HG03196 (cell line): ENCODE results near the gene SLC4A11.
"Not testable (repeated sequence)": the region's sequence is repeated elsewhere in the genome, so short reads cannot be mapped to it uniquely, and the experiment has no call there.

Experiments
- ATAC-seq: cut with Tn5 transposase; IDR thresholded peaks from one replicate; pipeline ENCODE4 v1.9.1; 2021; ENCODE audit not compliant: unreplicated experiment

SLC4A11 gene

GRCh38 chr20:3204124-3204794 is 34.7 kb downstream of the SLC4A11 start, which contains the start of gene DDRGK1:
DDRGK1 (minus strand) TSS chr20:3204682; CDS start chr20:3204627, 55 bp downstream.
- peak; percentile 74 for ATAC-seq

DNA sequence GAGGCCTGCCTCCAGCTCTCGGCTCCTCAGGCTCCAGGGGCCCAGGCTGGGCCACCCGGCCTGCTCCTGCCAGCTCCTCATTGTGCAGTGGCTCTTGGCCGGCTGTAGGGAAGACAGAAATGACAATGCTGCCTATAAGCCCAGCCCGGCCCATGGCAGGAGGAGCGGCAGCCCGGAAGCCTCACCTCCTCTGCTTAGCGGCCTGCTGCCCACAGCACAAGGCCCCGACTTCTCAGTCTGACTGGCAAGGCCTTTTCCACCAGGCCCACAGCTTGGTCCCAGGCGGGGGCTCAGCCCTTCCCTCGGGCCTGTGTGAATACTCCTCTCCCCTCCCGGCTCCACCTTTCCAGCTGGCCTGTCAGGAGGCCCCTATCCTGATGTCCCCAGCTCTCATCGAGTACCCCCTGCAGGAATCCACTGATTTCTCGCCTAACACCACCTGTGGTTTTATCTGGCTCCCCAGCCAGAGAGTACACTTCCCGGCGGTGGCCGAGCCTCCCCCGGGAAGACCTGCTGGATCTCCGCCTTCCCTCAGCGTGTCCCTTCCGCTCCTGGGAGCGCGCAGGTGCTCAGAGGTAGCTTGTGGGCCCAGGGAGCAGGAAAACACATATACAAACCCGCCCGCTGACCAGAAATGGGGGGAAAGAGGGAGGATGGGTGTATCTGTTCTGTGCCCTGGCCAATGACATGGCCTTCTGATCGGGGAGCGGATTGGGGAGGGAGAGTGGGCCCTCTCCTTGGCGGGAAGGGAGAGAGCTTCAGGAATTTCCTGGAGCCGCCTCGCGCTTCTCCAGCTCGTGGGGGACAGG is 35.5 kb downstream of the SLC4A11 start:
- ATAC-seq: peak; percentile 17

DNA sequence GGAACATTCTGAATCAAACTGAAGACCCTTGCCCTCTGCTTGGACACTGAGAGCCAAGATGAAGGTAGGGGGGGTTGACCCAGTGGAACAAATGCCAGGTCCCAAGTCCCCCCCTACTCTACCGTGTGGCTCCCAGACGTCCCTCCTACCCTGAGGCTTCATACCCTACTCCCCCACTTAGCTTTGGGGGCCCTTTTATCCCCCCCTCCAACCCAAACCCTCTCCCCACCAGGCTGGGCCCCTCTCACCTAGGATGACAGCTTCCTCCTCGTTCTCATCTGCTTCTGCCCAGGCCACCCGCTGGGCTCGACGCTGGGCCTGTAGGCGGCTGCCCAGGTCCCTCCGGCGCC is 36.0 kb downstream of the SLC4A11 start:
- no peak for ATAC-seq

DNA sequence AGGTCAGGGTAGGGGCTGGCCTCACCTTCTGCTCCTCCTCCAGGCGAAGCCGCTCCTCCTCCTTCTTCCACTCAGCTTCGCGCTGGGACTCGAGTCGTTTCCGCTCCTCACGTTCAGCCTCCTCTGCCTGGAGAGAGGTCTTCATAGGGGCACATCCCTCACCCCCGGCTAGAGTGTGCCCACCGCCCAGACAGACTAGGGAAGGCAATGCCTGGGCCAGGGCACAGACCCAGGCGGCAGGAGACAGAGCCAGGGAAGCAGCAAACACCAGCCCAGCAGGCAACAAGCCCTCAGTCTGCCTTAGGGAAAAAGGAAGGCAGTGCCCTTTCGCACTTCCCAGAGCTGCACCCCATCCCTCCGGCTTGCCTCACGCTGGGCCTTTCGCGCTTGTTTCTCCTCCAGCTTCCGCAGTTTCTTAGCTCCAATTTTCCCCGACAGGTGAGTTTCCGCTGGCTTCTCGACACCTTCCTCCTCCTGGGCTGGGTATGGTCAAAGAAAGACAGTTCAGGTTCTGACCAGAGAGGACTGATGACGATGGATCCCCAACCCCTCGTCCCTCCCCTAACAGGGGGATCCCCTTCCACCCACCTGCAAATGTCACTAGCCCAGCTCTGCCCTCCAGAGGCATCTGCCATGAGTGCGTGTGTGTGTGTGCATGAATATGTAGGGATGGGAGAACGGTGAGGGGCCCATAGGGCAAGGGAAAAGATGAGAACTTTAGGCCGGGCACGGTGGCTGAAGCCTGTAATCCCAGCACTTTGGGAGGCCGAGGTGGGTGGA is 38.8 kb downstream of the SLC4A11 start:
- ATAC-seq: no peak

DNA sequence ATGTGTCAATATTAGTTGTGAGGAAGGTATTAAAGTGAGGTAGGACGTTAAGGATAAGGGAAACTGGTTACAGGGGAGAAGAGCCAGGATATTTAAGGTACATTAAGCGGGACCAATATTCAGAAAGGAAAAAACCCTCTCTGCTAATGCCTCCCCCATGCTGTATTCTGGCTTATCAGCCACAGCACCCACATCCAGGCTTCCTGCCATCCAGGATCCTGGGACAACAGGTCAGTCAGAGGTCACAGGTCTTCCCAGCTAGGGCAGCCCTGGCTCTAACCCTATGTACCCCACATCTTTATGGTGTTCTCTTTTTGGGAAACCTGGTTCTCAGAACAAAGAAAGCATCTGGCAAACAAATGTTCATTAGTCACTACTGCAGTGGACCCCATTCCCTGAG is 39.8 kb downstream of the SLC4A11 start:
- no peak for ATAC-seq

DNA sequence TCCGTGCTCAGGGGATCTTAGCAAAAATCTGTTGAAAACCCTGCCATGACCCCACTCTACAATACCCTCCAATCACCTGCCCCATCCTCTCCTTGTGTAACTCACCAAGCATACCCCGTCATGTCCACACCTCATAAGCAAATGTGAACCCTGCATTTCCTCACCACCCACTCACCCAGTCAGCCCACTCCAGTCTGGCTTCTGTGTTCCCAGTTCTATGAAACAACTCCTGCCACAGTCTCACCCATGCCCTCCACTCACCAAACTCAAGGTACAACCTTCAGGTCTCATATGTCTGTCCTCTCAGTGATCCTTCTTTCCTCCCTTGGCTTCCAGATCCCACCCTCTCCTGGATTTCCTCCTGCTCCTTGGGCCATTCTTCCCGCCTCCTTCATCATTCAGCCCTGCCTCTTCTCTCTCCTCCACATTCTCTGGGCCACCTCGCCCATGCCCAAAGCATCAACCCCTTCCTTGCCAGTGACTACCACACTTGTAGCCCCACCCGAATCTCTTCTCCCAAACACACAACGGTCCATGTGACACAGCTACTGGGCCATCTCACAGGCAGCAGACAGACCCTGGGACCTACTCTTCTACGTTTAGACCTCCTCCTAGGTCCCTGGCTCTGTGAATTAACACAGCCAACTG is 43.3 kb downstream of the SLC4A11 start:
- ATAC-seq: no peak

GRCh38 chr20:3194617-3195280 is 44.2 kb downstream of the SLC4A11 start:
- ATAC-seq: no peak

GRCh38 chr20:3193806-3194616 is 45.0 kb downstream of the SLC4A11 start:
- ATAC-seq: no peak

DNA sequence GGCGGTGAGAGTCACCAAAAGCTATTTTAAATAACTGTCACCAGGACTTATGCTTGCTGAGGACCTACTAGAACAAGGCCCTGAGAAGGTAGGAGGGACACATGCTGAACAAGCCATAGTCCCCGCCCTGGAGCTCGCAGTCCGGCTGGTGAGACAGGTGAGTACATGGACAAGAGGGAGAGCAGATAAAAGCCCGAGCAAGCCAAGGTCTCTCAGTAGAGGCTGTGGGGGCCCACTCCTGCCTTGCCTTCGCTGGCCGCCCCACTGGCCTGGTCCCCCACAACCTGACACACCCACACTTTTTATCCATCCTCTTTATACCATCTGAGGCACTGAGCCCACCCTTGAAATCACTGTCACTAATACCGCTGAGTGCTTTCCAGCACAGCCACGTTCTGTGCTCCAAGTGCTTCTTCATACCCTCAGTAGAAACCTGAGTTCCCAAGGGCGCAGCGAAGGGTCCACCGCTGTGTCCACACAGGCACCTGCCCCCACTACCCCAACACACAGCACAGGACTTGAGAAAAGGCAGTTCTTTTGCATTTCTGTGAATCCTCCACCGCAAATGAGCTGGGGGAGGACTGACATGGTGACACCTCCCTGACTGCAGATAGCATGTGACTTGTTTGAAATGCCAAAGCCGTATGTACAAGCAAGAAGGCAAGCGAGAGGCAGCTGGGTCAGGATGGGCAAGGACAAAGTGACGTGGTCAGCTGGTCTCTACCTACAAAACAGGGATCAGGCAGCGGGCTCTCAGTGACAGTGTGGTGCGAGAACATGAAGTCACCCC is 46.6 kb downstream of the SLC4A11 start:
- no peak for ATAC-seq

- no peak for ATAC-seq
These were observed 48.3 kb downstream of the SLC4A11 start for GRCh38 chr20:3190681-3191111.

DNA sequence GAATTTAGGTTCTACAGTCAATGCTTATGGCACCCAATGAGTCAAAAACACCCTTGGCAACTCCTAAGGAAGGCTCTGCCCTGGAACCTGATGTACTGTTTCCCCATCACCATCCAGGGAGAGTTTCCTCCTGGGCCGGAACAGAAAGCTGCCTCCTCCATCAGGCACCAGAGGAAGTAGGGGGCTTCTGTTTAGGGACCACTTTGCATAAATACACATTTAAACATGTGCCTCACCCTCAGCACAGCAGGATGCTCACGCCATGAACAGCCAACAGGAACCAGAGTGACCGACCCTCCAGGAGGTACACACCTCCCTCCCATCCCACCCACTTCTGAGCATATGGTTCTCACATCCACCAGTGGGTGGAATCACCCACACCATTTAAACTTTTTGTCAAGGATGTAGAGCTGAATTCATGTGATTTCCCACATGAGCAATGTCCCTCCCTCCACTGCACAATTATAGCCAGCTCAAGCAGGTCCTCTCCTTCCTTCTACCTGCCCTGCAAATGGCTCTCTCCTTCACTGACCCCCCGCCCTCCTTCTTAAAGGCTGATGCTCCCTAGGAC is 49.3 kb downstream of the SLC4A11 start:
- ATAC-seq: no peak

GRCh38 chr20:3188823-3189413 is 50.1 kb downstream of the SLC4A11 start:
- no peak for ATAC-seq

DNA sequence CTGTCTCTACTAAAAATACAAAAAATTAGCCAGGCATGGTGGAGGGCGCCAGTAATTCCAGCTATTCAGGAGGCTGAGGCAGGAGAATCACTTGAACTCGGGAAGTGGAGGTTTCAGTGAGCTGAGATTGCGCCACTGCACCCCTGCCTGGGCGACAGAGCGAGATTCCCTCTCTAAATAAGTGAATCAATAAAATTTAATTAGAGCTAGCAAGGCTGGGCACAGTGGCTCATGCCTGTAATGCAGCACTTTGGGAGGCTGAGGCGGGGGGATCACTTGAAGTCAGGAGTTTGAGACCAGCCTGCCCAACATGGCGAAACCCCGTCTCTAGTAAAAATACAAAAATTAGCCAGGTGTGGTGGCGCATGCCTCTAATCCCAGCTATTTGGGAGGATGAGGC is 51.1 kb downstream of the SLC4A11 start:
- ATAC-seq: not testable (repeated sequence)

DNA sequence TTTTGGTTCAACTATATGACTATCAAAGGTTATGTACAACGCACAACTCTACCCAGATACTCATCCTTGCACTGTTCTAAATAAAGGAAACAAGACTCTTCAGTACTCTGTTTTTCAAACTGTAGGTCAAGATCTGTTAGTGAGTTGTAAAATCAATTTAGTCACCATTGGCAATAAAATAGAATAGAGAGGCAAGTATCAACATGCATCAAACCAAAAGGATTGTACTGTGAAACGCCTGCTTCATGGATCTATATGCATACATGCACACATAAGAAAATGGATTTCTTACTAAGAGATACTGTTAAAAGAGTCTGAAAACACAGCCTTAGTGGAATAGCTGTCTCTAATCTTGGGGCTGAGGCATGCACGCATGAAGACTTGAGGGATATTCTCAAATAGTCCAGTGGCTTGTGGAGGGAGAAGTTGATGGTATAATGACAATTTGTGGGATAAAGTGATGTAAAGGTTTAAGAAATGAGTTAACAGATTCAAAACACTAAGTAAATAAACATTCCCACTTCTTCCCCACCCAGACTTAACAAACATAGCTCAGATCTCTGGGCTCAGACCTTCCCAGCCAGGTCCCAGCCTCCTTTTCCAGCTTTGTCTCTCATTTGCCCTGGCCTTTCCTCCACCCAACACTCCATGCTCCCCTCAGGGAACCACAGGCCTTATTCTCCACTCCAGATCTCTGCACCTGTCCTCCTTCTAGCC is 54.9 kb downstream of the SLC4A11 start:
- ATAC-seq: no peak

DNA sequence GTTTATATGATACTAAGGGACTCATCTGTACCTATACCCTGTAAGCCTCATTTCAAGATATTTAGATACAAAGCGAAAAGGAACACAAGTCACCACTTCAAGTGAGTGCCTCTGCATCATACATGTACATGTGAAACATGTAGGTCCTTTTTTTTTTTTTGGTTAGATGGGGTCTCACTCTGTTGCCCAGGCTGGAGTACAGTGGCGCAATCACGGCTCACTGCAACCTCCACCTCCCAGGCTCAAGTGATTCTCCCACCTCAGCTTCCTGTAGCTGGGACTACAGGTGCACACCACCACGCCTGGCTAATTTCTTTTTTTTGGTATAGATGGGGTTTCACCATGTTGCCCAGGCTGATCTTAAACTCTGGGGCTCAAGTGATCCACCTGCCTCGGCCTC is 56.6 kb downstream of the SLC4A11 start:
- not testable (repeated sequence) for ATAC-seq

- no peak for ATAC-seq
These were observed 57.7 kb downstream of the SLC4A11 start for GRCh38 chr20:3181270-3181669.

DNA sequence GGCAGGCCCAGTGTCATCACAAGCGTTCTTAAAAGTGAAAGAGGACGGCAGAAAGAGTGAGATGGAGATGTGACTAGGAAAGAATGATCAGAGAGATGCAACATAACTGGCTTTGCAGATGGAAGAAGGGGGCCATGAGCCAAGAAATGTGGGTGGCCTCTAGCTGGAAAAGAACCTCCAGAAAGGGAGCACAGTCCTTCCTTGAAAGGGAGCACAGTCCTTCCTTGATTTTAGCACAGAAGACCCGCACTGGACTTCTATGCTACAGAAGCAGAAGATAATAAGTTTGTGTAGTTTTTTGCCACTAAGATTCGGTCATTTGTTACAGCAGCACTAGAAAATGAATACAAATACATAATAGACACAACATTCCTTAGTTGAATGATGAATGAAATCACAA is 58.7 kb downstream of the SLC4A11 start:
- no peak for ATAC-seq
